GM18867 (cell line): ENCODE data around the gene ZNF37A.
"Not testable (repeated sequence)": the region's sequence is repeated elsewhere in the genome, so short reads cannot be mapped to it uniquely, and the experiment has no call there.

Source experiments
- ATAC-seq: cut with Tn5 transposase; IDR thresholded peaks from one replicate; pipeline ENCODE4 v1.9.1; 2021; ENCODE audit warnings: mild to moderate bottlenecking, moderate library complexity; ENCODE audit not compliant: unreplicated experiment

ZNF37A gene

DNA sequence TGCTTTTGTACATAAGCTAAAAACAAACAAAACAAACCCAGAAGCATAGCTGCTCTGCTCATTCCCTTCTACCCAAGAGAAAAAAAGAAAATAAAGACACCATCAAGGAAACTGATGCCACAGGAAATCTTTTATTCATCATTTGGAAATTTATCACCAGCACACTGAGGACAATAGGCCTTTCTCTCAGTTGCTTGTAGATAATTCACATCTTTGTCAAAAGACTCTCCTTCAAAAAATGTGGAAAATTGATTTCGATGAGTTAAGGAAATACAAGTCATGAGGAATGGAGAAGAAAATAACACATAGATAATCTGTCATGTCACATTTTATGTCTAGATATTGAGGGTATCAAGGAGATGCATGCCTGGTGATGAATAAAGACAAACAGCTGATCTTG lies 53.5 kb downstream of the ZNF37A start:
- ATAC-seq: no peak

DNA sequence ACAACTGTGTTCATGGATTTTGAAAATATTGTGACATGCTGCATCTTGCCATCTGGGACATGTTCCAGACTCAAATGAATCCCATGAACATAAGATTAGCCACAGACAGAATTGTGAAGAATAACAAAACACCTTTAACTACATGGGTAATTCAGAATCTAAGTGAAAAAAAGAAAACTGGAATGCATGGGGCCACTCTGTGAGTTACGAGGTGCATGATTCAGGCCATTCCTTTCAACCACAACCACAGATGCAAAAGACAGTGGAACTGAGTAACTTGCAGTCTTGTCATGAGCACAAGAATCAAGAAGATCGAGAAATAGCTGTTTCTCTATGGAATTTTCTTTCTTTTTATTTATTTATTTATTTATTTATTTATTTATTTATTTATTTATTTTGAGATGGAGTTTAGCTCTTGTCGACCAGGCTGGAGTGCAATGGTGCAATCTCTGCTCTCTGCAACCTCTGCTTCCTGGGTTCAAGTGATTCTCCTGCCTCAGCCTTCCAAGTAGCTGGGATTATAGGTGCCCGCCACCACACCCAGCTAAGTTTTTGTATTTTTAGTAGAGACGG lies 56.8 kb downstream of the ZNF37A start:
- ATAC-seq: not testable (repeated sequence)

GRCh38 chr10:38156416-38157269 lies 62.5 kb downstream of the ZNF37A start:
- ATAC-seq: no peak

- ATAC-seq: no peak
Measured at GRCh38 chr10:38157270-38157685, 63.1 kb downstream of the ZNF37A start.

- ATAC-seq: no peak
Measured at GRCh38 chr10:38159004-38159403, 64.9 kb downstream of the ZNF37A start.

DNA sequence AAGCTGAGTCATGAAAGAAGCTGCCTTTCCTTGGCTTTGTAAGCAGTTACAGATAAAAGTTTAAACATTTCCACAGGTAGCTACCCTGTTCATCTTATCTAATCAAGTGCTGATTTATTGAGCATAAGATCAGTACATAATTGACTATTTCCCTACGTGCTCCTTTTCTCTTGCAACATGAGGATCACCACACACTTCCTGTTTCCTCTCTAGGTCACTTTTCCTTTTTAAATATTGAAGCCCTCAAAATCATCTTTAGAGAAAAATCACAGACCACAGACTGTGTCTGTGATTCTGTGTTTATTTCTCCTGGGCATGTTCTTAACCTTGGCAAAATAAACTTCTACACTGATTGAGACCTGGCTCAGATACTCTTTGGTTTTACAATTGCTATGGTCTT lies 69.5 kb downstream of the ZNF37A start:
- ATAC-seq: no peak

DNA sequence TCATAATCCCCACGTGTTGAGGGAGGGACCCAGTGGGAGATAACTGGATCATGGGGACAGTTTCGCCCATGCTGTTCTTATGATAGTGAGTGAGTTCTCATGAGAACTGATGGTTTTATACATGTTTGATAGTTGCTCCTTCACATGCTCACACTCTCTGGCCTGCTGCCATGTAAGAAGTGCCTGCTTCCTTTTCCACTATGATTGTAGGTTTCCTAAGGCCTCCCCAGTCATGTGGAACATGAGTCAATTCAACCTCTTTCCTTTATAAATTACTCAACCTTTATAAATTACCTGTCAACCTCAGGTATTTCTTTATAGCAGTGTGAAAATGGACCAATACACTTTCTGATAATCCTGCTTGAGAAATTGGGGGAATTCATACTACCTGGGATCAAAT lies 80.2 kb downstream of the ZNF37A start:
- ATAC-seq: no peak

- ATAC-seq: no peak
Measured at GRCh38 chr10:38184477-38184876, 90.3 kb downstream of the ZNF37A start.
